Stimulated activated CD4-positive, alpha-beta T cell treated with anti-CD3 and anti-CD28 coated beads, TNF-alpha, amount 100 ng/mL, for 48 hours (primary cell): ENCODE results near the gene TNFRSF12A.
A peak's percentile ranks its signal among the peaks of the same experiment; 100 is the strongest.

ENCODE experiments used
- DNase-seq, 3 donors: peaks; one replicate each; pipeline ENCODE4 v3.0.0-alpha.2; 2020; ENCODE audit warnings: low read depth in 3 of 3

TNFRSF12A gene

DNA sequence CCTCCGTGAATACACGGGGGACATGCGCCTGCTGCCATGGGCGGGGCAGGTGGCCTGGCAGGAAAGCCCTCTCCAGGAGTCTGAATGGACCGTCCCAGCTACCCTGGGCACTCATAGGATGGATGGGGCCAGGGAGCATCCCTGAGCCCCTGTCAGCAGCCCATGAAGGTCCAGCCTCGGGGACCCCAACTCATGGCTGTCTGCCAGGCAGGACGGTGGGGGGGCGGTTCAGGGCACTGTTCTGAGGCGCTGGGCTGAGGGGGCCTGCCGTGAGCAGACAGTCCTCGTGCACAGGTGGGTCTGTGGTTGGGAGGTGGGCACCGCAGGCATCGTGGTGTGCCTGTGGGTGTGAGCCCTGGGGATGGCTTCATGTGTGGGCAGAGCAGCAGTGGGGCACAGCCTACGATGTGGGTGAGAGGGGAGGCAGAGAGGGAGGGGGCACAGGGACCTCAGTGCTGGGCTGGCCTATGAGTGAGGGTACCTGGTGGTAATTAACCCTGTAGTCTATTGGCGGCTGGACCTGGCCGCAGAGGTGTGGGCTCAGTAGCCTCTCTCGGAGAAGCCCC lies 33.5 kb upstream of the TNFRSF12A start:
- no peak for DNase-seq

- no peak for DNase-seq
Measured at GRCh38 chr16:2987286-2987685, 32.9 kb upstream of the TNFRSF12A start.

DNA sequence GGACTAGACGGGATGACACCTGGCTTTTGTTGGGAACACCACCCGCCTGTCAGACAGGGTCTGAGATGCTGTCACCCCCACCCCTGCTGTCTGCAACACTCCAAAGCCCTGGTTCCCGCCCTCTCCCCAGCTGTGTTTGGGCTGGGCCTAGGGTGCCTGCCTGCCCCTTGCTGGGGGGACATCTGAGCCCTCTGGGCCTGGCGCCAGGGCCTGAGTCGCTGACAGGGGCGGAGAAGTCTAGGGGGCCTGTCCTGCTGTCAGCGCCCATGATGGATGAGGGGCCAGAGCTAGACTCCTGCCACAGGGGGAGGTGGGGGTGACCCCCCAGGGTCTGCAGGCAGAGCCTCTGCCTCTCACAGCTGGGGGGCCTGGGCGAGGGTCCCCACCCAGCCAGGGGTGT lies 32.3 kb upstream of the TNFRSF12A start:
- no peak for DNase-seq

- no peak for DNase-seq
Measured at GRCh38 chr16:2988590-2989099, 31.5 kb upstream of the TNFRSF12A start.

DNA sequence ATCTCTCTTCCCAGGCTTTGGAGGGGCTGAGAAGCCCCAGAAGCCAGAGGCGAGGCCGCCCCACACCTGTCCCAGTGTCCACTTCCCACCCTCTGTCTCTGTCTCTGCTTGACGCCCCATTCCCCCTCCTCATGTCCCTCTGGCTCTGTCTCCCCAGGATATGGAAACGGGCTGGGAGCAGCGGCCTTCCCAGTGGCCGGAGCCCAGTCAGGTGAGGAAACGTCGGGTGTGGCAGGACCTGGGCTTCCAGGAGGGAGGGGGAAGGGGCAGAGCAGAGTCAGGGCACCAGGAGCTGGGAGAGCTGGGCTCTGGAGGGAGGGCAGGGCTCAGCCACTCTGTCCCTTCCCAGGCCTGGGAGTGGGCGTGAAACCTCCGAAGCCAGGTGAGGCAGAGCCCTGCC lies 29.3 kb upstream of the TNFRSF12A start:
- no peak for DNase-seq

GRCh38 chr16:2991566-2992261 lies 28.5 kb upstream of the TNFRSF12A start:
- DNase-seq = no peak

GRCh38 chr16:2992383-2993081 lies 27.6 kb upstream of the TNFRSF12A start:
- no peak for DNase-seq

DNA sequence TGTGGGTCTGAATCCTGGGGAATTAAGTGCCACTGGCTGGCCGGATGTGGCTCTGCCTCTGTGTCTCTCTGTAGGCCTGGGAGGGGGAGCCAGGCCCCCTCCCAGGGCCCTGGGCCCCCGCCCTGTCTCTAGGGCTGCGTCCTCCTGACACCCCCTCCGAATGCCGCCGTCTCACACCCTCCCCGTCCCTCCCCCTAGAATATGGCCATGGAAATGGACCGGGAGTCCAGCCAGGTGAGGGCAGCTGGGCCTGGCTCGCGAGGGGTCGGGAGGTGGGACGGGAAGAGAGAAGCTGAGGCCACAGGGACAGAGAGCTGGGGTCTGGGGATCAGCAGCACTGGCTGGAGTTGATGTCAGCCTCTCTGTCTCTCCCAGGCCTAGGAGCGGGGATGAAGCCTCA lies 23.9 kb upstream of the TNFRSF12A start:
- no peak for DNase-seq

DNA sequence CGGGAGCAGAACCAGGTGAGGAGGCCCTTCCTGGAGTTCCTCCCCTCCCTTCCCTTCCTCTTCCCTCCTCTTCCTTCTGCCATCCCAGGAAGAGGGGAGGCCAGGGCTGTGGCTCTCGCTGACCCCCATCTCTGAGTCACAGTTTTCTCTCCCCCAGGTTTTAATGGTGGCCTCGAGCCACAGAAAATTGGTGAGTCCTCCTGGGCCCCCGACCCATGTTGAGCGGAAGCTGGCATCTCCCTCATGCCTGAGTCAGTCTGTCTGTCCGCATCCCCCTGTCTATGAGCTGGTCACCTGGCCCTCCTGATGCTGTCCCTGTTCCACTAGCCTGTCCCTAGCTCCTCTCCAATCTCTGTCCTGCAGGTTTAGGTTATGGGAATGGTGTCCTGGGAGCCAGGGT lies 20.2 kb upstream of the TNFRSF12A start:
- no peak for DNase-seq

DNA sequence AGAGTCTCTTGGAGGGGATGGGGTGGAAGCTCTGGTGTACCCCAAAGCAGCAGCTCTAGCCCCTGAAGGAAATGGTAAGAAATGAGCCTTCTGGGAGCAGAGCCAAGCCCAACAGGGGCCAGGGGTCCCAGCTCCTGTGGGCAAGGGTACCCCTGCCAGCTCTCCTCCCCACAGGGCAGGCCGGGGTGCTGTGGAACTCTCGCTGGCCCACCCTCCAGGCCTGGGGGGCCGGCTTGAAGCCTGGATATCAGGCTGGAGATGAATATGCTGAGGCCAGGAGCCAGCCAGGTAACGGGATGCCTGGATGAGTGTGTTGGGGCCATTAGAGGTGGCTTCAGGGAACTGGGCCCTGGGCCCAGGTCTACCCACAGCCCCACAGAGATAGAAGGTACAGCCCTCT lies 19.6 kb upstream of the TNFRSF12A start:
- DNase-seq = no peak

GRCh38 chr16:3001316-3001715 lies 18.9 kb upstream of the TNFRSF12A start:
- no peak for DNase-seq

DNA sequence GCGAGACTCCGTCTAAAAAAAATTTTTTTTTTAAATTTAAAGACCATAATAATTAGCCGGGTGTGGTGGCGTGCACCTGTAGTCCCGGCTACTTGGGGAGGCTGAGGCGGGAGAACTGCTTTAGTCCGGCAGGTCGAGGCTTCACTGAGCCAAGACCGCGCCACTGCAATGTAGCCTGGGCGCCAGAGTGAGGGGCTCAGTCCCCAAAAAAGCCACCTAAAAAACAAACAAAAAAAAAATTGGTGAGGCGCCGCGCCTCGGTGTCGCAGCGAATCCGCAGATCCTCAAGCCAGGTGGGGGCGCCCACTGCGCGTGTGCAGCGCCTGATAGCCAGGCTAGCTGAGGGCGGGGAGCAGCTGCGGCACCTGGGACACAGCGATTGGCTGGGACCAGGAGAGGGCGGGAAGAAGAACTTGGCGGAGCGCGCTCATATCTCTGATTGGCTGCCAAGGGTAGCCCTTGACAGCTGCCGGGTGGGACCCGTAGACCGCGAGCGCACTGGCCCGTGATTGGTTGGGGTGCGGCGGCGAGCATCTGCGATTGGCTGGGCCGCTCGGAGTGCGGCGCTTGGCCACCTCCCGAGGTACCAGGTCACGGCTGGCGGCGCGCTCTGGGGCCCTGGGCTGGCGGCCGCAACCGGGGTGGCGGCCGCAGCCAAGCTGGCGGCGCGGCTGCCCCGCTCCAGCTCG lies 16.4 kb upstream of the TNFRSF12A start:
- peak; percentile 93 to 98 (median 94) for DNase-seq

DNA sequence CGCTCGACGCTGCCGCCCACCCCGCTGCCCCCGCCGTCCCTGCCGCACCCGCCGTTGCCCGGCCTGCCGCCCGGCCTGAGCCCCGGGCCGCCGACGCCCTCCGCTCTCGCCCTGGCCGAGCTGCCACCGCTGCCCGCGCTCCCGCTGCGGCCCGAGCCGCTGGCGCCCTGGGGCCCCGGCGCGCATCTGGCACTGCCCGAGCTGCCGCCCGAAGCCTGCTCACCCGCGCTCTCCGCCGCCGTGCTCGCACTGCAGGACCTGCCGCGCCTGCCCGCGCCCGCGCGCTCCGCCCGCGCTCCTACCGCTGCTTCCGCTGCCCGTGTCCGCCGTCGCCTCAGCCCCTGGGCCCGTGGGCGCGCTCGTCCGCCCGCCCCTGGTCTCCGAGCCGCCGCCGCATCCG lies 15.8 kb upstream of the TNFRSF12A start:
- DNase-seq = no peak

GRCh38 chr16:3004781-3005284 lies 15.3 kb upstream of the TNFRSF12A start:
- DNase-seq = no peak

- no peak for DNase-seq
Measured at GRCh38 chr16:3007059-3007956, 12.9 kb upstream of the TNFRSF12A start.

GRCh38 chr16:3007957-3008689 lies 12.0 kb upstream of the TNFRSF12A start:
- DNase-seq = no peak

DNA sequence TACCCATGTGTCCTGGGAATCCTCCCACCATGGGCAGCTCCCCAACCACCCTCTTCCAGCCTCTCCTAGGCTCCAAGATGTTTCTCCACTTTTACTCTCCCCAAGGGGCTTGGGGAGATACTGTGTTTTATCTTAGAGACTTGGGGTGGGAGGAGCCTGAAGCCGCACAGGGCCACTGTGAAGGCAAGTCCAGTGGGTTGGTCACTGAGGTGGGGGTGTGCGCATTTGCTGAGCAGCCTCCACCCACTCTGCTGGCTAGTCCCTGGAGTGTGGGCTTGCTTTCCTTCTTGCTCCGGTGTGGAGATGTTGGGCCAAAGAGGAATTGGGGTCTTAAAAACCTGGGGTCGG lies 11.5 kb upstream of the TNFRSF12A start:
- DNase-seq = no peak

- no peak for DNase-seq
Measured at GRCh38 chr16:3009568-3010390, 10.4 kb upstream of the TNFRSF12A start.

DNA sequence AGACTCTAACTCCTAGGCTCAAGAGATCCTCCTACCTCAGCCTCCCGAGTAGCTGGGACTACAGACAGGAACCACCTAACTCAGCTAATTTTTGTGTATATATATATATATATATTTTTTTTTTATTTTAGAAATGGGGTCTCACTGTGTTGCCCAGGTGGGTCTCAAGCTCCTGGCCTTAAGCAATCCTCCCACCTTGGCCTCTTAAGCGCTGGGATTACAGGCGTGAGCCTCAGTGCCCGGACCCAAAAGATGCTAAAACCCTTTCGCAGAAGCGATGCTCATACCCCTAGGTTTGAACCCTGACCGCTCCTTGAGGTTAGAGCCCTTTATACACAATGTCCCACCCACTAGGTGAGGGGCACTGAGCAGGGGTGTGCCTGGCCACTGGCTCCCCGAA lies 9.7 kb upstream of the TNFRSF12A start:
- DNase-seq = no peak

- DNase-seq = no peak
Measured at GRCh38 chr16:3012246-3012645, 7.9 kb upstream of the TNFRSF12A start.
